PC-3 (cell line): ENCODE results near the gene RPL12.

Experiments used
- CTCF ChIP-seq: fragments of 300-600 bp; sonication (generic); conservative IDR thresholded peaks from 2 replicates; pipeline ENCODE4 v1.5.1; 2017; ENCODE audit warnings: antibody characterized with exemption, low read depth, mild to moderate bottlenecking, low read length
- EZH2 ChIP-seq: fragments of 300-600 bp; sonication (generic); IDR thresholded peaks from one replicate; pipeline ENCODE4 v1.6.1; 2017; ENCODE audit warnings: antibody characterized with exemption, mild to moderate bottlenecking, low read length; ENCODE audit not compliant: unreplicated experiment

GRCh38 chr9:127411122-127411521 is 40.1 kb downstream of the RPL12 start:
- TF ChIP-seq CTCF (no peak), EZH2 (no peak)
